ENCODE results near the gene NPDC1.
"Not testable (repeated sequence)": the region's sequence is repeated elsewhere in the genome, so short reads cannot be mapped to it uniquely, and the experiment has no call there.

The NPDC1 gene

DNA sequence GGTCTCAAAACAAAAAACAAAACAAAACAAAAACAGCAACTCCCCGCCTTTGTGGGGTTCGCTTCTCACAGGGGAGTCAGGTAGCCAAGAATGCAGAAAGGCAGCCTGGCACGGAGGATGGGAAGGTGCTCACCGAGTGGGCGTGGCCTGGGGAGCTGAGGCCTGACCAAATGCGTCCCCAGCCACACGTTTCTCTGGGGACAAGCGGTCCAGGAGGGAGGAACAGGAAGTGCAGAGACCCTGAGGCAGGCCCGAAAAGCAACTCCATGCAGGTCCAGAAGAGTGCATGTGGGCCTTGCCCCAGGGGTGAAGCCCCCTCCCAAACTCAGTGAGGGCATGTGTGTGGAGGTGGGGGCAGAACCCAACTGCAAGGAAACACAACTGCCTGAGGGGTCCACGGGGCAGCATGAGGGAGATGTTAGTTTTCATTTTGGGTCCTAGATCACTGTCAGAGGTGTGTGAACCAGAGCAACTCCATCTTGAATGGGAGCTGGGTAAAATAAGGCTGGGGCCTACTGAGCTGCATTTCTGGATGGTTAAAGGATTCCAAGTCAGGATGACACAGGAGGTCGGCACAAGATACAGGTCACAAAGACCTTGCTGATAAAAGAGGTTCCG lies 28.8 kb upstream of the NPDC1 start:
- DNase-seq = no peak

DNA sequence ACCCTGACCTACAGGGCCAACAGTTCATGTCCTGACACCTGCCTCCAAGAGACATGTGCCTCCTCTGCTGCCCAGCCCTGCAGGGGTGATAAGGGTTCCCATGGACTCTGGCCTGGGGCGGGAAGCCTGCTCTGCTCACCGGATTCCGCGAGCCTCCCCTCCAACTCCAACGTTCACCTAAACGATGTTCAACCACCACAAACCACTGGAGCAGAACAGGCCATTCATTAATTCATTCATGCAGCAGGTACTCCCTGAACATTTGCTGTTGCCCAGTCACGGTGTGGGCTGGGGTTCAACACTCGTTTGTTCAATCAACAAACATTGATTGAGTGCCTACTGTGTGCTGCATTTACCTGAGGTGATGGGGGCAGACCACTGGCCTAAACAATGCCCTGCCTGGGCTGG lies 28.0 kb upstream of the NPDC1 start:
- DNase-seq = no peak

GRCh38 chr9:137071282-137071681 lies 25.3 kb upstream of the NPDC1 start:
- no peak for DNase-seq

DNA sequence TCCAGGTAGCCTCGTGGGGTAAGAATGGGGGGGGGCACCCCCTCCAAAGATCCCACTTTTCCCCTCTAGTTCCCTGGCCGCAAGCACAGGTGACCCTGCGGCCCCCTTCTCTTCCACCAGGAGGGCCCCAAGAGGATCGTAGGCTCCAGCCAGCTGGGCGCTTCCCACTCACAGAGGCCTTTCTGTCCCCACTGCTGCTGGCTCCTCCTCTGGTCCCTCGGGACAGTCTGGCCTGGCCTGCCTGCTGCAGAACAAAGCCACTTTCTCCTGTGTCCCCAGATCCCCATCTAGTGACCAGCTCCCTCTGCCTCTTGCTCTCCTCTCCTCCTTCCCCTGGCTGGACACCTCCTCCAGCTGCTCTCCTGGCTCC lies 24.9 kb upstream of the NPDC1 start:
- DNase-seq = no peak

DNA sequence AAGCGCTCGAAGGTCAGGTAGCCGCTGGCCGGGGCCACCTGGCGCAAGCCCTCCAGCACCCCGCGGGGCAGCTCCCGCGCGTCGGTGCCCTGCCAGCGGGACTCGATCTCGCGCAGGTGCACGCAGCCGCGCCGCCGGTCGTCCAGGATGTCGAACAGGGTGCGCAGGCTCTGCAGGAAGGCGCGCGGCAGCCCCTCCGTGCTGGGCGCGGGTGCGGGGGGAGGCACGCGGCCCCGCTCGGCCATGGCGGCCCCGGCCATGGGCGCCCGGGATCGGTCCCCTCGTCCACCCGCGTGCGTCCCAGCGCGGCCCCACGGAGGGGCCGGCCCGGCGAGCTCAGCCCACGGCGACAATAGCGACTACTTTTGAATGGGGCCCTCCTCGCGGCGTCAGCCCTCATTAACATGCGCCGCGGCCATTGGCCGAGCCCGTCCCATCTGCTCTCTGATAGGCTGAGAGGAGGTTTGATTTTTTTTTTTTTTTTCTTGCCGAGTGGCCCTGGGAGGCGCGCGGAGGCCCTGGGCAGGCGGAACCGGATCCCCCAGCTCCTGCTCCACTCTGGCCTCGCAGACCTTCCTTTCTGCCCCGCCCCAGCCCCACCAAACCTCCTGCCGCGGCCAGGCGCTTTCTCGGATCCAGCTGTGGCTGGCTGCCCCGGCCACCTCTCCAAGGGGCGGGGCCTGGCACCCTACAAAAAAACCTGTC lies 24.4 kb upstream of the NPDC1 start, which contains the start of gene SAPCD2:
SAPCD2 (minus strand) TSS at position 357 of the 705 bp plus-strand sequence; CDS start at position 260, 97 bp downstream.
- peak; percentile 94 for DNase-seq

DNA sequence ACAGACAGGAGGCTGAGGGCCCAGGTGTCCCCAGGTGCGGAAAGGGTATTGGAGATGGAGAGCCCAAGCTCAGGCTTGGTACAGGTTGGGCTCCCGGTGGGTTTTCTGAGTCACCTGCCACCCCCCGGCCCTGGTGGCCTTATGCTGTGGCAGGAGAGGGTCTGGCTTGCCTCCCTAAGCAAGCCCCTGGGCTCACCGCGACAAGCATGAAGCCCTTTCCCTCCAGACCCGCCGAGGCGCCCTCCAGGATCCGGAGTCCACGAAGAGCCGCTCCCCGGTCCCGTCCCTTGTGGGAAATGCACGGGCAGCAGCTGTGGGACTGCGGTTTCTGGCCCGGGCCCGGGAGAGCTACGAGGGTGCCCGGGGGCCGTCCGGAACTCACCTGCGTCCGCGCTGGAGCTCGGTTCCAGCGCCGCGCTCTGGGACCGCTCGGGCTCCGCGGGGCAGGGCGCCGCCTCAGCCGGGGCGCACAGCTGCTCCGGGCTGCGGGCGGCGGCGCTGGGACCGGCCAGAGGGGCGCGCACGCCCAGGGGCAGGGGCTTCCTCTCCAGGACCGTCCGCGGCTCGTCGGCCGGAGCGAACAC lies 23.6 kb upstream of the NPDC1 start:
- no peak for DNase-seq

- no peak for DNase-seq
Observed at GRCh38 chr9:137068539-137069507, 22.8 kb upstream of the NPDC1 start.

DNA sequence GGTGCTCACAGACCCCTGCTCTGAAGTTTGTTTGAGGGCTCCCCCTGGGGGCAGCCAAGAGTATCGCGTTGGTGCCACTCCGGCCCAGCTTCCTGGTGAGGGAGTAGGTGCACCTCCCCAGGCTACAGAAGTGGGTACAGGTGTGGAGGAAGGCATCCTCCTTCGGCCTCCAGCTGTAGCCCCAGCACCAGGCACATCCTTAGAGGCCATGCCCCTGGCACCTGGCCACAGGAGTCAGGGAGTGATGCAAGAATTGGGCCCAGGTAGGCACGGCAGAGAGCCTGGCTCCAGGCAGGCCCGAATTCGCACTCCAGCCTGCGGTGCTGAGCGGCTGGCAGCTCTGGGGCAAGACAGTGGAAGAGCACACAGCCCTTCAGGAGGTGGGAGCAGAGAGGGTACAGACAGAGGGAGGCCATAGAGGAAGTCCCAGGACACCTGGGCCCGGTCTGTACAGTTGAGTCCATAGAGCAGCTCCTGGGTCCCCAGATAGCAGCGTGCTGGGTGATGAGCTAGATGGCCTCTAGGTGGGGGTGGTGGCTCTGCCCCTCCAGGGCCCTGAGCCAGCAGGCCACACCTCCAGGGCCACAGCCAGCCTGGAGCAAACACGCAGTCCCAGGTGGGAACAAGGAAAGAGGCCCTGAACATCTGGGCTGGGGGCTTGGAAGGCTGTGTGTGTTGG lies 22.0 kb upstream of the NPDC1 start:
- peak; percentile 90 for DNase-seq

DNA sequence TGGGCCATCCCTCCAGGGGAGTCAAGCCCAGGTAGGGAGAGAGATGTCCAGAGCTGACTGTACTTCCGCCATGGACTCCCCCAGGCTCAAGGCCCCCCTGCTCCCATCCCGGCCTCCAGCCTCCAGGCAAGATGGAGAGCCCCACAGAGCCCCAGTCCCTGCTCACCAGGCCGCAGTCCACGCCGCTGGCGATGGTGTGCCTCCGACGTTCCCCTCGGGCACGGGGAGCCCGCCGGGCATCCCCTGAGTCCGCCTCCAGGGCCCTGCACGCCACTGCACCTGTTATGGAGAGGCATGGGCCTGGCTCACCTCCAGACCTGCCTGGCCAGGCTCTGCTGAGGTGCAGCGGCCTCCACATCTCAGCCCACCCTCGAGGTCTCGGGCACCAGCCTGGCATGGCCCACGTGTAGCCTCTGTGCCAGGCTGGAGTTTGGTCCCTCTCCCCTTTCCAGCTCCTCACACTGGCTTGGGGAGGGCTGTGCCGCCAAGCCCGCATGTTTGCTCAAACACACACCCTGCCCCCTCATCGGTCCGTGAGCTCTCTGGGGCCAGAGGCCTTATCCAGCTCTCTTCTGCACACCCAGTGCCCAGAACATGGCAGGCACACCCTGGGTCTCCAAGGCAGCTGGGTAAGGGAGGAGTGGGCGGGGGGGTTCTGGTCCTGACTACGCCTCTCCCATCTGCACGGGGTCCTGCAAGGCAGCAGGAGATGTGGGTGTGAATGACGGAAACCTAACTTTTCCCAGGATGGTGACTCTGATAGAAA lies 20.3 kb upstream of the NPDC1 start:
- DNase-seq = no peak

GRCh38 chr9:137065336-137065967 lies 19.5 kb upstream of the NPDC1 start:
- no peak for DNase-seq

- DNase-seq = no peak
Observed at GRCh38 chr9:137064880-137065164, 18.8 kb upstream of the NPDC1 start.

DNA sequence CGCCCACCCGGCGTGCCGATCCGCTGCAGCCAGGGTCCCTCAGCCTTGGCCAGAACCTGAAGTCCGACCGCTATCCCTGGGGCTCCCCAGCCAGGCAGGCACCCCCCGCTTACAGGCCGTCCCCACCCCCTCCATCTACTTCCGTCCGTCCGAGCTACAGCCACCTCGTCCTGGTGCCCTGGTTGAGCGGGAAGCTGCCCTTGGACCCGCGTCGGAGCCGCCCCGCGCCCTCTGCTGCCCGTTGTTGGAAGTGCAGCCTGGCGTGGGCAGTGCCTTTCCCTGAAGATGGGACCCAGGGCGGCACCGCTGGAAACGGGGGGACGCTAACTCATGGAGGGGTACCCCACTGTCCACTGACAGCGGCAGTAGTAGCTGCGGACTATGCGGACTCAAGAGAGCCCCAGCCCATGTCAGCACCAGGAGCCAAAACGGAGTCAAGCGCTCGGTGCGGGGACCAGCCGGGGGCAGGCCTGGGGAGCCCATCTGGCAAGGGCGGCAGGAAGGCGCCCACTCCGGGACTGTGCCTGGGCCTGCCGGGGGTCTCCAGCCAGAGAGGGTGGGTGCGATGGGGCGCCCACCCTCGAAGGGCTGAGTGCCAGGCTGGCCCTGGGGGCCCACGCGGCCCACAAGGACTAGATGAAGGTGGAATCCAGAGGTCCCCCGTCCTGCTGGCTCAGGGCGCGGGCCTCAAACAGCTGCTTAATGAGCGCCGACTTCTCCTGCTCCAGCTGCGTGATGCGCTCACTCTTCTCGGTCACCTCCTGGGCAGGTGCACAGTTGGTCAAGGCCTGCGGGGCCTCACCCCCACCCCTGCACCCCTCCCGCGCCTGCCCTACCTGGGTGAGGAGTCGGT lies 18.3 kb upstream of the NPDC1 start:
- peak; percentile 44 for DNase-seq

- DNase-seq = no peak
Observed at GRCh38 chr9:137063311-137064026, 17.5 kb upstream of the NPDC1 start.

GRCh38 chr9:137062798-137063197 lies 16.8 kb upstream of the NPDC1 start:
- not testable (repeated sequence) for DNase-seq

- DNase-seq = no peak
Observed at GRCh38 chr9:137062384-137062783, 16.4 kb upstream of the NPDC1 start.

DNA sequence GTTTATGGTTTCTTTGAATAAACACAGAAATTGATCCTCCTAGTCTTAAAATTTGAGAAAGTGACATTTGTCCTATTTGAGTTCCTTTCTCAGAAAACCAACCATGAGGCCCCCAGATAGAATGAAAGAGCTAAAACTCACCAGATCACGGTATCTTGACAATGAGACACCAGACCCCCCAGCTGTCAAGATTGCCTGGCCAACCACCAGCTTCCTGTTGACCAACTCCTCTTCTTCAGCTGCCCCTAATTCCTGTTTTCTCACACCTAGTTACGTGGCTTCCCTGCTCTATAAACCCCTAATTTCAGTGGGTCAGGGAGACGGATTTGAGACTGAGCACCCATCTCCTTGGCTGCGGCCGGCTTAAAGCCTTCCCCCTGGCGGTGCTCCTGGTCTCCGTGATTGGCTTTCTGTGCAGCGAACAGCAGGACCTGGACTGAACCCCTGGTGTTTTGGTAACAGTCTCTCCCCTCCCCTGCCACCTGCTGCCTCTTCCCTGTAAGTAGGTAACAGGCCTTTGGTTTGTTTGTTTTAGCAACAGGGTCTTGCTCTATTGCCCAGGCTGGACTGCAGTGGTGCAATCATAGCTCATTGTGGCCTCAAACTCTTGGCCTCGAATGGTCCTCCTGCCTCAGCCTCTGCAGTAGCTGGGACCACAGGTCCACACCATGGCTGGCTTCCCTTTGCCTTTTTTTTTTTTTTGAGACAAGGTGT lies 12.7 kb upstream of the NPDC1 start:
- no peak for DNase-seq

GRCh38 chr9:137057545-137057944 lies 11.6 kb upstream of the NPDC1 start:
- DNase-seq = no peak

GRCh38 chr9:137056739-137057415 lies 10.9 kb upstream of the NPDC1 start:
- DNase-seq = no peak

All from hematopoietic multipotent progenitor cell treated with erythropoietin and hydrocortisone succinate and interleukin-3 and kit ligand, for 8 days (in vitro differentiated cells).